Stimulated activated CD8-positive, alpha-beta memory T cell treated with anti-CD3 and anti-CD28 coated beads, Interleukin-4, amount 100 ng/mL, for 4 hours (primary cell): Measurements from ENCODE around the gene RNASE8.
"Not testable (repeated sequence)": the region's sequence is repeated elsewhere in the genome, so short reads cannot be mapped to it uniquely, and the experiment has no call there.

Source experiments
- DNase-seq, 2 donors: peaks; one replicate each; pipeline ENCODE4 v3.0.0-alpha.2; 2020; ENCODE audit warnings: low read depth in 2 of 2, low spot score in 1 of 2

Gene RNASE8

DNA sequence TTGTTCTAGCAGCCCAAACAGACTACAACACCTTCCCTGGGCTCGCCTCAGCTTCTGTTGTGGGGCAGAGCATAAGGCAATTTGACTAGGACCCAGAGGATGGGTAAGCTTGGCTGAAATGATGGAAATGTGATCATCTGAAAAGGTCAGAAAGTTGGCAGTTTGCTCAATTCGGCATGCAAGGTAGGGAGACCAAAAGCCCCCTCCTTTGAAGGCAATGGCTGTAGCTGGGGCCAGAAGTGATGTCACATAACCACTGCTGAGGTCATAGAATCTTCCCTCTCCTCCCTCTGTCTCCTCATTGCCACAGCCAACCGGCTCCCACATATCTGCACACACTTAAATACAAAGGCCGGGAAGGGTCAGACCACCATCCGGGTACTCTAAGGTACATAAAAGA, 27.7 kb upstream of the RNASE8 start, which contains the start of gene TPPP2:
Gene TPPP2 (plus strand): TSS at position 301 of the 400 bp plus-strand sequence. CDS start 365 bp downstream, outside the sequence.
- DNase-seq: no peak

- DNase-seq: no peak
These were observed 27.1 kb upstream of the RNASE8 start for GRCh38 chr14:21030531-21030930.

- DNase-seq: no peak
These were observed 25.1 kb upstream of the RNASE8 start for GRCh38 chr14:21032326-21033132.

DNA sequence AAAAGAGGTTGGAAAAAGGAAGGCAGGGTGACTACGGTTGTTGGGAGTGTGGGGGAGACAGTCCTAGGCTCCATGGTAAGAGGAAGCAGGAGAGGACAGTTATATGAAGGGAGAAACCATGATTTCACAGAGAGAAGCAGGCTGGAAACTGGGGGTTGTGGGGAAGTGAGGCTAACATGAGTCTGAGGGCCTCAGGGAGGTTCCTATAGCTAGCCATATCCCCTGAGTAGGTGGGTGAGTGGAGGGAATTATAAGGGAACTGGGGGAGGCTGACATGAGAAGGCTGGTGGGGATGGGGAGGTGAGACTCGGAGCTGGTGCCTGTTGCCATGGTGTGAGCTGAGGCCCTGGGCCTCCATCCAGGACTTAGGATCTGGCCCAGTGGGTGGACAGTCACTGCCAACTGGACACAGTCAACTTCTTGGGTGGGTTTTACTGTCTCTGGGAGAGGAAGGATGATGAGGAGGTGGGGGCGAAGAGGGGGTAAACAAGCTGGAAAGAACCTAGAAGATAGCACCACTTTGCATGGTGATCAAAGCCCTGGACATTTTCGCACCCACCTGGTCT, 24.4 kb upstream of the RNASE8 start:
- no peak for DNase-seq

- no peak for DNase-seq
These were observed 22.9 kb upstream of the RNASE8 start, which contains the start of gene RNASE13 for GRCh38 chr14:21034707-21035106. Gene RNASE13 (minus strand): TSS chr14:21034807. CDS start chr14:21034288, 519 bp downstream.

DNA sequence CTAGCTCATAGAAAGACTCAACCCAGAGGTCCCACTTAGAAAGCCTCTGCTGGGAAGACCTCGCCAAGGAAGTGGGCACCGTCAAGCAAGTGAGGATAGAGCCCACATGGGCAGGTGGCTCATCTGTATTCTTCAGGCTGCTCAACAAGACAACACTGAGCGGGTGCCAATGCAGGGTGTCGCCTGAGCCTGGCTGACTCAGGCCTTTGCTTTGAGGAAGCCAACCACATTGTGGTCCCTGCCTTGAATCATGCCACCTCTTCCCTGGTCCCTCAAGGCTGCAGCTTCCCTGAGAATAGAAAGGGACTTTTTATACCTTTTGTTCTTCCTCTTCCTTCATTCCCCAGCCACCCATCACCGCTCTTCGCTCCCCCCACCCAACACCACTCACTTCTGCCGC, 20.9 kb upstream of the RNASE8 start:
- no peak for DNase-seq

DNA sequence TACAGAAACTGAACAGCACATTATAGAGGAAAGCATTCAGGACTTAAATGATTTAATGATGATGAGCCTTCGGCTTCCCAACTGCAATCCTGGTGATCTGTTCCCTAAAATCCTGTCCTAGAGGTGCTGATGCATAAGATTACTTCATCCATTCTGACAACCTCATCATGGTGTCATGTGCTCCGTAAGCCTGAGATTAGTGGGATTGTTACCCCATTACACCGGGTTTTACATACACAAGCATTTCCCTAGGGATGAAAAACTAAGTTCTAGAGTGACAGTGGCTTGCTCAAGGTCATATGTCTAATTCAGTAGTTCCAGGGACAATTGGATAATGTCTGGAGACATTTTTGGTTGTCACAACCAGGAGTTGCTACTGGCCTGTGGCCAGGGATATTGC, 20.5 kb upstream of the RNASE8 start:
- DNase-seq: no peak

DNA sequence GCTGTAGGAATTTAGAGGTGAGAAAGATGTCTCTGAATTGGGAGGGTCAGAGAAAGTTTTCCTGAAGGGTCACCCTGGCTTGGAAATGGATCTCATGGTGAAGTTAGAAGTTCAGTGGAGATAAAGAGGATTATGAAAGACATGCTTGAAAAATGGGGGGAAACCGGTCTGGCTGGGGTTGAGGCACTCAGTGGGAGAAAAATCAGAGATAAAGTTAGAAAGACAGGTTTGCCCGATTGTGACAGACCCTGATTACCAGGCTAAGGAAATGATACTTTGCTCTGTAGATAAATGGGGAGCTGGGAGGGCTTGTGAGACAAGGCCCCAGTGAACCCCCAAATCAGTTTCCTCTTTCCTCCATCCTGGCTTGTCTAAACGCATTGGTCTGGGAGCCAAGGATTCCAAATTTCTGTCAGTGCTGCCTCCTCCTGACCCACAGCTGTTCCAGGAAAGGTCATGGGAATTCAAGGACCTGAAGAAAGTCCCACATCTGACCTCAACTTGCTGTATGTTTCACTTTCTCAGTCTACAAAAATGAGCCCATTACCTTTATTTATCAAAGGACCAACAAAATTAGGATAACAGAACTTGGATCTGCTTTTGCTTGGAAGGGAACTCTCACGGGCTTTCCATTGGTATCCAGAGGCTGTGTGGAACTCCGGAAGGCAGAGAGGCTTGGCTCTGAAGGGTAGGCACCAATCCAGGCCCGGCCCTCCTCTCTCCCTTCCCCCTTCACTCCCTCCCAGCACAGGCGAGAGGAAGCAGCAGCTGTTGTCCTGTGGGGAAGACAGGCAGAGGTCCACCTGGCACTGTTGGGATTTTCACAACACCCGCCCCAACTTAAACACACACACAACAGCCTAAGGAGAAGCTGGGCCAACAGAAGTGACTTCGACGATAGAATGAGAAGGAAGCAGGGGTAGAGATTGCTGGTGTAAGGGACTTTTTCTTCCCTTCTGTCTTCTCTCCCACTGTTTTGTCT, 18.9 kb upstream of the RNASE8 start:
- no peak for DNase-seq

GRCh38 chr14:21039585-21040369, 17.8 kb upstream of the RNASE8 start:
- DNase-seq: no peak

- DNase-seq: no peak
These were observed 17.2 kb upstream of the RNASE8 start for GRCh38 chr14:21040370-21040925.

- DNase-seq: not testable (repeated sequence)
These were observed 16.7 kb upstream of the RNASE8 start for GRCh38 chr14:21040941-21041340.

DNA sequence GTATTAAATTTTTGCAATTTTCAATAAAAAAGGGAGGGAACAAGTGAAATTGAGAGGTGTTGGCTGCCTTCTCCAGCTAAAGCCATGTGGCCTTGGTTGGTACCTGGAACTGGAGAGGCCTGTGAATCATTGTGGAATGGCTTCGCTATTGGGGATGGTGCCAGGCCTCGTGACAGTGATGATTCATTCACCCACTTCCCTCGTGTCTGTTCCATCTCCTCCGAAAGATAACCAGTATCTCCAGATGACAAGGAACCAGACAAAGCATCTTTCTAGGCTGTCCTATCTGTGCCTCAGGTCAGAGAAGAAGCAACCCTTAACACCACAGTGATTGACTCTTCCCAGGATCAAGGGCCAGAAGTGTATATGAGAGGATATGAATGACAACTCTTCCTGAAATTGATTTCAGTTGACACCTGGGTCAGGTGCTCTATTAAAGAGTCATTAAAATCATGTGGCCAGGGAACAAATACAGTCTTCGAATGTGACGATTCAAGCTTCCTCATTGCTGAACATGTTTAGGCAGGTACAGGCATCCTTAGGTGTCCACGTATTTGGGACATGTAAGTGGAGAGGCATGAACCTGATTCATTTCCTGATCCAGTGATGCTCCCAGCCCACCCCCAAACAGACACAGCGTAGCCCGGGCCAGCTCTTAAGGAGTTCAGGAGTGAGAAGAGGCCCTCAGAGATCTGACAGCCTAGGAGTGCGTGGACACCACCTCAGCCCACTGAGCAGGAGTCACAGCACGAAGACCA, 15.8 kb upstream of the RNASE8 start, which contains the start of gene RNASE7:
Gene RNASE7 (plus strand): TSS at position 687 of the 758 bp plus-strand sequence. CDS start 631 bp downstream, outside the sequence.
- DNase-seq: no peak

DNA sequence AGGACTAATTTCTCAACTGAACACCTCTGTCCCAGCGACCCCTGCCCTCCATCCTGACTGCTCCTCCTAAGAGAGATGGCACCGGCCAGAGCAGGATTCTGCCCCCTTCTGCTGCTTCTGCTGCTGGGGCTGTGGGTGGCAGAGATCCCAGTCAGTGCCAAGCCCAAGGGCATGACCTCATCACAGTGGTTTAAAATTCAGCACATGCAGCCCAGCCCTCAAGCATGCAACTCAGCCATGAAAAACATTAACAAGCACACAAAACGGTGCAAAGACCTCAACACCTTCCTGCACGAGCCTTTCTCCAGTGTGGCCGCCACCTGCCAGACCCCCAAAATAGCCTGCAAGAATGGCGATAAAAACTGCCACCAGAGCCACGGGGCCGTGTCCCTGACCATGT, 14.7 kb upstream of the RNASE8 start:
- no peak for DNase-seq

DNA sequence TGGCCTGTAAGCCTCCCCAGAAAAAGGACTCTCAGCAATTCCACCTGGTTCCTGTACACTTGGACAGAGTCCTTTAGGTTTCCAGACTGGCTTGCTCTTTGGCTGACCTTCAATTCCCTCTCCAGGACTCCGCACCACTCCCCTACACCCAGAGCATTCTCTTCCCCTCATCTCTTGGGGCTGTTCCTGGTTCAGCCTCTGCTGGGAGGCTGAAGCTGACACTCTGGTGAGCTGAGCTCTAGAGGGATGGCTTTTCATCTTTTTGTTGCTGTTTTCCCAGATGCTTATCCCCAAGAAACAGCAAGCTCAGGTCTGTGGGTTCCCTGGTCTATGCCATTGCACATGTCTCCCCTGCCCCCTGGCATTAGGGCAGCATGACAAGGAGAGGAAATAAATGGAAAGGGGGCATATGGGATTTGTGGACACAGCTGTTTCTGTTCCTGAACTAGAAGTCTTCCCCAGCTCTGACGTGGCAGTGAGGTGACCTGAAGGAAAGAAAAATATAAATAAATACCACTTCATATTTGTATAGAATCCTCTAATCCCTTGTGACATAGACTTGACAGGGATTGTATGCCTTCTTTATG, 14.1 kb upstream of the RNASE8 start:
- DNase-seq: no peak

DNA sequence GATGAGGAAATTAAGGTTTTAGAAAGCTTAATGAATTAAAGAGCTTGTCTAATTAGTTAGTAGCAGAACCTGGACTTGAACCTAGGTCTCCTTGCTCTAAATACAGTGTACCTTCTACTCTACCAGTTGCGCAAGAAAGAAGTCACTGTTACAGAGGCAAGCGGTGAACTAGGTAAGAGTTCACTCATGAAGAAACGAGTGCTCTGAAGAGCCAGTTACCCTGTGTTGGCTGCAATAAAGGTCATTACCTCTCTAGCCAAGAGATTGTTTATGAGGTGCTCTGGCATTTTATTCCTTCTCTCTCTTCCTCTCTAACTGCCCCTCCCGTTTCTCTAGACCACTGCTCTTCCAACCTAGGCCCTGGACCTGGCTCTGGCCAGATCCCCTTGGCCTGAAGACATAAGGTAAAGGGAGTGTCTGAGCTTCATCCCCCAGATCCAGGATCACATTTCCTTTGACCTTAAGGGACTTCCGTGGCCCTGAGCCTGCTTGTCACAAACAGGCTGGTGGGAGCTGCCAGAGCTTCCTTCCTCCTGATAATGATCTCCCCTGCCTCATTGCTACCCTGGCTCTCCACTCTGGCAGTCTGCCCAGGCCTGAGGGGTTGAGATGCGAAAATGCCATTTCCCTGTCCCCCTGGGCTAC, 13.5 kb upstream of the RNASE8 start:
- DNase-seq: no peak

DNA sequence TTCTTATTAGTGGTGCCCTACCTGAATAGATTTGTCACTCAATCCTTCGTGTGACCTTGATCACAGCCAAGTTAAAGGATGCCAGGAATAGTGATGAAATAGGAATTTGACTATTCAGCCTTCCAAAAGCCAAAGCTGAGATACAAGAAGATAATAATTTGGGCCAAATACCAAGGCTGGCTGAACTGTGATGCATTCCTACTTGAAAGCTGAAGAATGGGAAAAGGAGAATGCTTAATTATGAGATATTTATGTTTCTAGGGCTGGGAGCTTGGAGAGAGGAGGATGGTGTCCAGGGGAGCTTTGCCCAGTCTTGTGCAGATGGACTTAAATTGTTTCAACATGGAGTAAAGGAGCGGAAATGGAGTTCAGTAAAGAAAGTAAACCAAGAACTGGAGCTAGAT, 10.2 kb upstream of the RNASE8 start:
- no peak for DNase-seq

DNA sequence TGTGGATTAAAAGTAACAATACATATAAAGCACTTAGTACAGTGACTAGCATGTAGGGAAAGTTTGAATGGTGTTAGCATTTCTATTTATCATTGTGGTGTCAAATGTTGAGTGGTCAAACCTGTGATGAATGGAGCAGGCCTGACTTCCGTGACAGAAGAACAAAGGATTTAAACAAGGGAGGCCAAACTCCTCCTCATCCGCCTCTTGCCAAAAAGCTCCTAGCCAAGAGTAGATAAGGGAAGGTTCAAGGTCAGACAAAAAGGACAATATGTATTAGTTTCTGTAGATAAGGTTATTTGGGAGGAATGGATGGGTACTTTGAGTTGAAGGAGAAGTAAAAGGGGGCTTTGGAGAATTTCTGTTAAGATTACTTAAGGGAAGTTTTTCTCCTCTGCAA, 9.0 kb upstream of the RNASE8 start:
- DNase-seq: no peak

- DNase-seq: no peak
These were observed 8.3 kb upstream of the RNASE8 start for GRCh38 chr14:21049271-21049673.

- DNase-seq: no peak
These were observed 7.0 kb upstream of the RNASE8 start for GRCh38 chr14:21050597-21050996.
